HCT116 (cell line): ENCODE results near the gene ZNF532. TPM values are rescaled to one million over a fixed set of nuclear protein-coding genes. Genes with fewer than 3 reads are reported as not detected.

Experiments used
- ATAC-seq: fragments of 200-7000 bp; cut with Tn5 transposase; 2 replicates; pipeline ENCODE4 v1.9.1; 2020; ENCODE audit warnings: mild to moderate bottlenecking, moderate library complexity
- BruUV-seq: library from RNA; stranded (reverse); fragments of 400-500 nt; replicated peaks from 2 replicates; lab custom pipeline; 2021; lab: Mats Ljungman, UMichigan
- CTCF ChIA-PET: fragments of 300-600 bp; sonication (Branson Sonifier 250); formaldehyde crosslinking; loops from one replicate; lab custom pipeline; 2021; ENCODE audit warnings: antibody characterized with exemption; lab: Charles Lee
- POLR2A ChIA-PET: fragments of 300-600, 350-600 bp; sonication (Branson Sonifier 250); formaldehyde crosslinking; loops from one replicate; lab custom pipeline; 2021; ENCODE audit warnings: antibody characterized with exemption; lab: Charles Lee
- RAD21 ChIA-PET, 2 experiments: fragments of 300-600 bp; sonication (Branson Sonifier 250); formaldehyde crosslinking; loops; one replicate each; lab custom pipeline; 2023; ENCODE audit warnings: low total read pairs in 2 of 2; ENCODE audit not compliant: uncharacterized antibody in 2 of 2, unreplicated experiment in 2 of 2, low non-redundant PET in 1 of 2; lab: Charles Lee
- DNase-seq: peaks from one replicate; pipeline ENCODE4 v3.0.0-alpha.2; 2010; ENCODE audit warnings: low read depth, low spot score
- H2AFZ ChIP-seq: fragments of 200-600 bp; shearing (Covaris generic), sonication (generic); 2 replicates; pipeline ENCODE4 v1.6.1; 2017; ENCODE audit warnings: low read depth, mixed run types, mixed read lengths, antibody characterized with exemption, low read length; ENCODE audit not compliant: poor library complexity, severe bottlenecking
- H3K27ac ChIP-seq: 2 replicates; pipeline ENCODE4 v1.5.1; 2012; ENCODE audit warnings: low read depth, low read length
- H3K27me3 ChIP-seq: fragments of 200-600 bp; sonication (generic); 2 replicates; pipeline ENCODE4 v1.6.1; 2016; ENCODE audit warnings: mixed run types, low read length, mixed read lengths; ENCODE audit not compliant: insufficient read depth
- H3K36me3 ChIP-seq, 2 experiments: fragments of 200-500 bp in 1 of 2; fragments of 200-600 bp in 1 of 2; sonication (Bioruptor generic) in 1 of 2; sonication (generic) in 1 of 2; 2 replicates each; pipeline versions ENCODE4 v1.5.1 to v1.6.1; 2014 to 2016; ENCODE audit warnings: low read length in 2 of 2, inconsistent platforms in 1 of 2, mixed read lengths in 1 of 2, mixed run types in 1 of 2; ENCODE audit not compliant: insufficient read depth in 2 of 2, control insufficient read depth in 1 of 2
- H3K4me1 ChIP-seq, 2 experiments: fragments of 200-600 bp in 1 of 2; sonication (generic) in 1 of 2; 2 replicates each; pipeline versions ENCODE4 v1.5.1 to v1.6.1; 2012 to 2017; ENCODE audit warnings: low read length in 2 of 2, inconsistent platforms in 1 of 2, mild to moderate bottlenecking in 1 of 2, mixed read lengths in 1 of 2, mixed run types in 1 of 2, moderate library complexity in 1 of 2; ENCODE audit not compliant: insufficient read depth in 2 of 2, control insufficient read depth in 1 of 2
- H3K4me2 ChIP-seq: fragments of 200-600 bp; sonication (generic); 2 replicates; pipeline ENCODE4 v1.6.1; 2017; ENCODE audit warnings: mixed run types, low read length, mixed read lengths
- H3K4me3 ChIP-seq, 2 experiments: fragments of 200-600 bp in 1 of 2; sonication (generic) in 1 of 2; replicated peaks in 1 of 2; 2 replicates each; pipeline ENCODE4 v1.5.1; 2011 to 2016; ENCODE audit warnings: low read length in 2 of 2, control low read depth in 1 of 2, low read depth in 1 of 2, mild to moderate bottlenecking in 1 of 2, mixed read lengths in 1 of 2, mixed run types in 1 of 2
- H3K79me2 ChIP-seq: fragments of 200-600 bp; sonication (generic); 2 replicates; pipeline ENCODE4 v1.6.1; 2017; ENCODE audit warnings: mild to moderate bottlenecking, mixed run types, low read length, moderate library complexity, mixed read lengths; ENCODE audit not compliant: insufficient read depth
- H3K9ac ChIP-seq: fragments of 200-600 bp; sonication (generic); 2 replicates; pipeline ENCODE4 v1.6.1; 2016; ENCODE audit warnings: low read length, mixed read lengths
- H3K9me2 ChIP-seq: fragments of 200-600 bp; sonication (generic), shearing (Covaris generic); 2 replicates; pipeline ENCODE4 v1.6.1; 2017; ENCODE audit warnings: mixed run types, mild to moderate bottlenecking, moderate library complexity; ENCODE audit not compliant: insufficient read depth
- H3K9me3 ChIP-seq, 2 experiments: fragments of 200-500 bp in 1 of 2; fragments of 200-600 bp in 1 of 2; sonication (Bioruptor generic) in 1 of 2; sonication (generic) in 1 of 2; 2 replicates each; pipeline ENCODE4 v1.6.1; 2014 to 2017; ENCODE audit warnings: low read length in 2 of 2, mixed read lengths in 2 of 2, inconsistent platforms in 1 of 2, low read depth in 1 of 2, mild to moderate bottlenecking in 1 of 2, mixed run types in 1 of 2, moderate library complexity in 1 of 2; ENCODE audit not compliant: control insufficient read depth in 1 of 2, insufficient read depth in 1 of 2
- H4K20me1 ChIP-seq: fragments of 200-600 bp; sonication (generic), shearing (Covaris generic); 2 replicates; pipeline ENCODE4 v1.6.1; 2017; ENCODE audit warnings: mixed run types, mild to moderate bottlenecking, moderate library complexity; ENCODE audit not compliant: insufficient read depth
- ATF3 ChIP-seq: IDR thresholded peaks from 2 replicates; pipeline ENCODE4 v1.6.1; 2012
- CBX3 ChIP-seq: IDR thresholded peaks from 2 replicates; pipeline ENCODE4 v1.6.1; 2012; ENCODE audit warnings: low read depth
- EZH2 ChIP-seq: fragments of 200-600 bp; sonication (generic); IDR thresholded peaks from 2 replicates; pipeline ENCODE4 v1.6.1; 2017; ENCODE audit warnings: antibody characterized with exemption, mixed run types
- EZH2phosphoT487 ChIP-seq: fragments of 200-600 bp; IDR thresholded peaks from 2 replicates; pipeline ENCODE4 v1.6.1; 2018; ENCODE audit warnings: antibody characterized with exemption, borderline replicate concordance
- FOSL1 ChIP-seq: IDR thresholded peaks from 2 replicates; pipeline ENCODE4 v1.6.1; 2012; ENCODE audit warnings: low read depth
- JUND ChIP-seq: IDR thresholded peaks from 2 replicates; pipeline ENCODE4 v1.6.1; 2012
- POLR2AphosphoS5 ChIP-seq: IDR thresholded peaks from 2 replicates; pipeline ENCODE4 v1.6.1; 2011; ENCODE audit warnings: mild to moderate bottlenecking, low read depth, low read length, moderate library complexity
- REST ChIP-seq: IDR thresholded peaks from 2 replicates; pipeline ENCODE4 v1.6.1; 2012; ENCODE audit warnings: low read depth
- SIN3A ChIP-seq: IDR thresholded peaks from 2 replicates; pipeline ENCODE4 v1.6.1; 2012; ENCODE audit warnings: low read depth
- SP1 ChIP-seq: IDR thresholded peaks from 2 replicates; pipeline ENCODE4 v1.6.1; 2012; ENCODE audit warnings: low read depth
- SRF ChIP-seq: IDR thresholded peaks from 2 replicates; pipeline ENCODE4 v1.6.1; 2012; ENCODE audit warnings: low read depth
- ZBTB33 ChIP-seq: IDR thresholded peaks from 2 replicates; pipeline ENCODE4 v1.6.1; 2011; ENCODE audit warnings: mild to moderate bottlenecking, low read length, moderate library complexity; ENCODE audit not compliant: insufficient replicate concordance; ENCODE audit errors: extremely low read depth
- ZFX ChIP-seq: fragments of 450-650 bp; IDR thresholded peaks from 2 replicates; pipeline ENCODE4 v1.6.1; 2017
- intact Hi-C: fragments of 100-400 bp; cut with micrococcal nuclease; formaldehyde crosslinking; loops from 2 replicates; pipeline ENCODE4 v1.10.0; 2022
- total RNA-seq: library from RNA; stranded (reverse); gene quantifications from one replicate; pipeline ENCODE4 v1.2.1, GENCODE V29; 2021; ENCODE audit not compliant: unreplicated experiment
- TF ChIP-seq, protein P1 (sequence below): IDR thresholded peaks from 2 replicates; pipeline ENCODE4 v1.6.1; 2012

ZNF532 gene
- total RNA-seq, 1 experiment from 2014 or later: 11.6 TPM

DNA sequence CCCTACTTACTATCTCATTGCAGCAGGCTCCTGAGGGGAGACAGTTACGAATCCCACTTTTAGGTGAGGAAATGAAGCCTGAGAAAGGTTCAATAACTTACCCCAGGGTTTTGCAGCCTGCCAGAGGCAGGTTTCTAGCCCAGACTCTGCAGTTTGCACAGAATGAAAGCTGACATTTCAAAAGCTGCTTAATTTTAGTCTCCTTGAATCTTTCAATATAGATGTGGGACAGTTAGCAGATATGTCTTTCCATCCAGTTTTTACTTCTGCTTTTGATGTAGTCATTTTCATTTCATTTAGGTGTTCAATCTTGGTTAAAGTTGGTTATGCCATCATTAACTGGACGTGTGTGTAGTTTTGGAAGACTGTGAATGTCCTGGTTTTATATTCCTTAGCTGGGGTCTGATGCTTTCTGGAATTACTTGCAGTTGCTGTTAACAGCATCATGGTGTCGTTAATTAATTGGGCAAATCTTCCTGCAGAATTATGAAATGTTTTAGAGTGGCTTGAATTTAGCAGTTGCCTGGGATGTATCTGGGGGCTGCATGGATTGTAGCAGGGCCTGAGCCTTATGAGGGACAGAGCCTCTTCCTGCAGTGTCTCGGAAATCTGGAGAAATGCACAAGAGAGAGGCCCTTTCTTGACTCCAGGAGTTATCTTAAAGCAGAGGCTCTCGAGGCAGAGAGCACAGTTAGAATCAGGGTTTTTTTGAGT lies 100.8 kb downstream of the ZNF532 start (continued):
- no peak for TF ChIP-seq REST

- H3K9ac ChIP-seq: no peak overlapping the region
- no peaks in the 10 kb centered on the region for H3K4me1 ChIP-seq
- no peaks in the 10 kb centered on the region for H3K27me3 ChIP-seq
- ChIA-PET POLR2A (no interaction called here), RAD21 (no interaction called here), CTCF (no interaction called here)
- no peak overlapping the region for H2AFZ ChIP-seq
- H4K20me1 ChIP-seq: no peaks in the 10 kb centered on the region
- no peak for ATAC-seq
- H3K9me3 ChIP-seq: no peaks in the 10 kb centered on the region
- H3K4me3 ChIP-seq: no peak overlapping the region
- no peak overlapping the region for H3K4me2 ChIP-seq
- no peaks in the 10 kb centered on the region for H3K79me2 ChIP-seq
- H3K27ac ChIP-seq: no peak overlapping the region
- intact Hi-C loops: no loop called here
- no peaks in the 10 kb centered on the region for H3K9me2 ChIP-seq
- no peak for DNase-seq
- no peaks in the 10 kb centered on the region for H3K36me3 ChIP-seq
- no TSS peak for BruUV-seq
- TF ChIP-seq CBX3 (no peak), ATF3 (no peak), JUND (no peak), REST (no peak), FOSL1 (no peak), EZH2 (no peak), EZH2phosphoT487 (no peak), POLR2AphosphoS5 (no peak), ZBTB33 (no peak), SRF (no peak), SIN3A (no peak), ZFX (no peak), SP1 (no peak)
- TF ChIP-seq, protein P1, sequence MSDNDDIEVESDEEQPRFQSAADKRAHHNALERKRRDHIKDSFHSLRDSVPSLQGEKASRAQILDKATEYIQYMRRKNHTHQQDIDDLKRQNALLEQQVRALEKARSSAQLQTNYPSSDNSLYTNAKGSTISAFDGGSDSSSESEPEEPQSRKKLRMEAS: no peak
These were observed 101.5 kb downstream of the ZNF532 start for GRCh38 chr18:58966005-58966677.
